ENCODE measurements around the gene GPD1L.
A peak's percentile ranks its signal among the peaks of the same experiment; 100 is the strongest.

Gene GPD1L

DNA sequence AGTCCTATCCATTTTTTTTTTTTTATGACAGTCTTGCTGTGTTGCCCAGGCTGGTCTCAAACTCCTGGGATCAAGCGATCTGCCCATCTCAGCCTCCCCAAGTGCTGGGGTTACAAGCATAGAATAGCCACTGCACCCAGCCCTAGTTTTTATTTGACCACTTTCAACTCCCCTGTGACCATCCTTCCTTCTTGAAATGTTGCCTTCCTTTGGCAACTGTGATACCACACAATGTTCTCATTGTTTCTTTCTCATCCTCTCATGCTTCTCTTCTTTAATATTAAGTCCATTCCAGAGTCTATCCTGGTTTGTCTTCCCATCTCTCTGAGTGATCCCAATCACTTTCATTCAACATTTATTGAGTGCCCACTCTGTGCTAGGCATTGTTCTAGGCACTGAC lies 7.9 kb upstream of the GPD1L start:
- Histone ChIP-seq H3K4me1 (ENCODE audit: control insufficient read depth in 1 of 2, insufficient read depth in 1 of 2, low read depth in 1 of 2, low read length in 1 of 2) (no peaks in the 10 kb centered on the region), H3K9me3 (peaks cover 2% of the 10 kb centered on the region), H3K27ac (no peak overlapping the region), H3K4me3 (ENCODE audit: low read depth in 1 of 2, low read length in 1 of 2) (no peak overlapping the region), H3K27me3 (peaks cover 15% of the 10 kb centered on the region), H3K36me3 (no peaks in the 10 kb centered on the region)
- TF ChIP-seq, protein P1, sequence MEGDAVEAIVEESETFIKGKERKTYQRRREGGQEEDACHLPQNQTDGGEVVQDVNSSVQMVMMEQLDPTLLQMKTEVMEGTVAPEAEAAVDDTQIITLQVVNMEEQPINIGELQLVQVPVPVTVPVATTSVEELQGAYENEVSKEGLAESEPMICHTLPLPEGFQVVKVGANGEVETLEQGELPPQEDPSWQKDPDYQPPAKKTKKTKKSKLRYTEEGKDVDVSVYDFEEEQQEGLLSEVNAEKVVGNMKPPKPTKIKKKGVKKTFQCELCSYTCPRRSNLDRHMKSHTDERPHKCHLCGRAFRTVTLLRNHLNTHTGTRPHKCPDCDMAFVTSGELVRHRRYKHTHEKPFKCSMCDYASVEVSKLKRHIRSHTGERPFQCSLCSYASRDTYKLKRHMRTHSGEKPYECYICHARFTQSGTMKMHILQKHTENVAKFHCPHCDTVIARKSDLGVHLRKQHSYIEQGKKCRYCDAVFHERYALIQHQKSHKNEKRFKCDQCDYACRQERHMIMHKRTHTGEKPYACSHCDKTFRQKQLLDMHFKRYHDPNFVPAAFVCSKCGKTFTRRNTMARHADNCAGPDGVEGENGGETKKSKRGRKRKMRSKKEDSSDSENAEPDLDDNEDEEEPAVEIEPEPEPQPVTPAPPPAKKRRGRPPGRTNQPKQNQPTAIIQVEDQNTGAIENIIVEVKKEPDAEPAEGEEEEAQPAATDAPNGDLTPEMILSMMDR (IDR thresholded peaks at IDR 0.05): no peak

DNA sequence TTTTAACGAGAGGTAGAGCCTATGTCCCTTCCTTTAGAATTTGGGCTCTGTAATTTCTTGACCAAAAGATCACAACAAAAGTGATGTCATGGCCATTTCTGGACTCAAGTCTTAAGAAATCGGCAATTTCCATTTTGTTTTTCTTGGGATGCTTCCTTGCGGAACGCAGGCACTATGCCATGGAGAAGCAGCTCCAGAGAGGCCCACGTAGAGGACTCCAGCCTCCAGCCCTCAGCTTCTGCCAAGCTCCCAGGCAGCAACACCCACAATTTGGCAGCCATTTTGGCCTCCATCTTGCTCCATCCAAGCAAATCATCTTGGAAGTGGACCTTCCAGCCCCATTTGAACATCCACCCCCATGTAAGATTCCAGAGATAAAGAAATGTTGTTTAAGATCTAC lies 6.0 kb upstream of the GPD1L start:
- TF ChIP-seq, protein P1 (IDR thresholded peaks at IDR 0.05): no peak
- no peaks in the 10 kb centered on the region for H3K4me1 ChIP-seq (ENCODE audit: control insufficient read depth in 1 of 2, insufficient read depth in 1 of 2, low read depth in 1 of 2, low read length in 1 of 2)
- H3K27me3 ChIP-seq: no peaks in the 10 kb centered on the region
- H3K36me3 ChIP-seq: no peaks in the 10 kb centered on the region
- H3K27ac ChIP-seq: no peak overlapping the region
- peaks cover 2% of the 10 kb centered on the region for H3K9me3 ChIP-seq
- H3K4me3 ChIP-seq (ENCODE audit: low read depth in 1 of 2, low read length in 1 of 2): no peak overlapping the region

DNA sequence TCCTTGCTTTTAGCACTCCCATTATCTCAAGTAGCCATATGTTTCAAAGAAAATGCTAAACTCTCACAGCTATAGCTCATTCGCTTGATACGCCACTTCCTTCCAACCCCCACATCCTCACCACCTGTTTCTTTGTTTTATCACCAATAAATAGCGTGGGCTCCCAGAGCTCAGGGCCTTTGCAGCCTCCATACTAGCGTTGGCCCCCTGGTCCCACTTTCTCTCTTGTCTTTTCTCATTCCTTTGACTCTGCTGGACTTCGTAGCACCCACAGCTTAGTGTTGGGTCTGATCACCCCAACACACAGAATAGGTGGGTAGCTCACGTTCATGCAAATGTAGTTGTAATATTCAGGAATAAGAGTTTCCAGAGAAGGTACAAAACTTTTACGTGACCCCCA lies 4.1 kb upstream of the GPD1L start:
- TF ChIP-seq, protein P1 (IDR thresholded peaks at IDR 0.05): no peak
- Histone ChIP-seq H3K27ac (no peak overlapping the region), H3K4me3 (ENCODE audit: low read depth in 1 of 2, low read length in 1 of 2) (no peak overlapping the region)

DNA sequence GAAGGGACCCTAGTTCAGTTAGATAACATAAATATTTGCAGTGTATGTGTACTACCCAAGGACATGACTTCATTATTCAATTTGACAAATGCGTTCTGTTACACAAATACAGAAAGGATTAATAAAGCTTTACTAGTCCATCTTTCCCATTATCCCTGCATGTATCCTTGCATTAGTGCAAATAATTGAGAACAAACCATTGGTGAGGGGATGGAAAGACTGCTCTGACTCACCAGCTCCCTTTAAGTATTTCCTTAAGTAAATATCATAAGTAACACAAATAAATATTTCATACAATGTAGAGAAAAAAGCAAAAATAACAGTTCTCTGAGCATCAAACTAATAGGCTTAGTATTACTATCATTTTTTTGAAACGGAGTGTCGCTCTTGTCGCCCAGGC lies 1.9 kb upstream of the GPD1L start:
- H3K27me3 ChIP-seq: no peaks in the 10 kb centered on the region
- no peak overlapping the region for H3K4me3 ChIP-seq (ENCODE audit: low read depth in 1 of 2, low read length in 1 of 2)
- peaks cover 11 to 14% of the 10 kb centered on the region in 2 experiments for H3K4me1 ChIP-seq (ENCODE audit: control insufficient read depth in 1 of 2, insufficient read depth in 1 of 2, low read depth in 1 of 2, low read length in 1 of 2)
- peaks cover 2% of the 10 kb centered on the region for H3K9me3 ChIP-seq
- H3K27ac ChIP-seq: no peak overlapping the region
- TF ChIP-seq, protein P1 (IDR thresholded peaks at IDR 0.05): no peak
- H3K36me3 ChIP-seq: no peaks in the 10 kb centered on the region

More for the DNA sequence above, 4.1 kb upstream of the GPD1L start:
- Histone ChIP-seq H3K27me3 (no peaks in the 10 kb centered on the region), H3K36me3 (no peaks in the 10 kb centered on the region), H3K9me3 (peaks cover 2% of the 10 kb centered on the region), H3K4me1 (ENCODE audit: control insufficient read depth in 1 of 2, insufficient read depth in 1 of 2, low read depth in 1 of 2, low read length in 1 of 2) (peaks cover 5 to 8% of the 10 kb centered on the region in 2 experiments)

DNA sequence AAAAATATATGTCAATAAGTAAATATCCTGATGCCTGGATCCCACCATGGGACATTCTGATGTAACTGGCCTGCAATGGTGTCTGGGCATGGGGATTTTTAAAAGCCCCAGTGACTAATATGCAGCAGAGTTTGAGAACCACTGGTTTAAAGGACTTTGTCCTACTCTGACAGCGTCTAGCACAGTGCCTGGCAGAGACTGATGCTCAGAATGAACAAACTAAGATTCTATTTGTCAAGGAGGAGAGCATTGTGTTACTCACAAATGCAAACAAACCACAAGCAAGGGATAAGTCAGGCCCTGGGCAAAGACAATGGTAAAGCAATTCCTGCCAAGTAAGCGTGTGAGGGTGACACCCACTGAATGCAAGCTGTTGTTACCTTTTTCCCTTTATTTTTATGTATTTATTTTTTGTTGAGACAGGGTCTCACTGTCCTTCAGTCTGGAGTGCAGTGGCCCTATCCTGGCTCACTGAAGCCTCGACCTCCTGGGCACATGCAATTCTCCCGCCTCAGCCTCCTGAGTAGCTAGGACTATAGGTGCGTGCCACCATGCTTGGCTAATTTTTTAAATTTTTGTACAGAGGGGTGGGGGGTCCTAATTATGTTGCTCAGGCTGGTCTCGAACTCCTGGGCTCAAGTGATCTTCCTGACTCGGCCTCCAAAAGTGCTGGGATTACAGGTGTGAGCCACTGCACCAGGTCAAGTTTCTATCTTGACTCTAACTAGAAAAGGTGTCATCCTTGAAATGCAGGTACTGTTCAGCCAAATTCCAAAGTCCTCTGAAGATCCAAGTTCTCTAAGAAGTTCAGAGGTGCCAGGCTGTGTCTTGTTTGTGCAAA lies 909 bp upstream of the GPD1L start:
- H3K27ac ChIP-seq: no peak overlapping the region

More for the DNA sequence above, 909 bp upstream of the GPD1L start:
- peaks cover 2% of the 10 kb centered on the region for H3K9me3 ChIP-seq
- no peaks in the 10 kb centered on the region for H3K36me3 ChIP-seq
- H3K27me3 ChIP-seq: no peaks in the 10 kb centered on the region
- H3K4me1 ChIP-seq (ENCODE audit: control insufficient read depth in 1 of 2, insufficient read depth in 1 of 2, low read depth in 1 of 2, low read length in 1 of 2): peaks cover 11 to 14% of the 10 kb centered on the region in 2 experiments
- H3K4me3 ChIP-seq (ENCODE audit: low read depth in 1 of 2, low read length in 1 of 2): peak overlapping the region; percentile 72 to 75
- TF ChIP-seq, protein P1 (IDR thresholded peaks at IDR 0.05): no peak
